K562 (cell line): ENCODE results near the gene ANTKMT. TPM values are rescaled to one million over a fixed set of nuclear protein-coding genes. Genes with fewer than 3 reads are reported as not detected.
A peak's percentile ranks its signal among the peaks of the same experiment; 100 is the strongest.

Source experiments
- CBX8 ChIP-seq: fragments of 200-600 bp; sonication (generic); IDR thresholded peaks from 2 replicates; pipeline ENCODE4 v1.6.1; 2012; ENCODE audit warnings: borderline replicate concordance, mixed run types, low read depth, mild to moderate bottlenecking, moderate library complexity, mixed read lengths, low read length, control low read depth, inconsistent platforms; ENCODE audit not compliant: poor library complexity, severe bottlenecking; ENCODE audit errors: extremely low read depth
- FOXM1 ChIP-seq, 2 experiments: fragments of 450-650 bp in 1 of 2; sonication (generic) in 1 of 2; formaldehyde crosslinking in 1 of 2; IDR thresholded peaks; 2 replicates each; pipeline versions ENCODE4 v1.6.1 to v1.9.0; 2017 to 2022; ENCODE audit warnings: low read depth in 2 of 2, mild to moderate bottlenecking in 2 of 2, missing genetic modification reagents in 1 of 2, moderate library complexity in 1 of 2
- IFI16 ChIP-seq: fragments of 250-450 bp; sonication (Bioruptor Pico); IDR thresholded peaks from 2 replicates; pipeline ENCODE4 v2.1.2; 2022; ENCODE audit warnings: mild to moderate bottlenecking, inconsistent platforms
- POLR2A ChIP-seq: fragments of 450-650 bp; conservative IDR thresholded peaks from 2 replicates; pipeline ENCODE4 v1.6.1; 2016
- POLR2AphosphoS5 ChIP-seq: IDR thresholded peaks from 2 replicates; pipeline ENCODE4 v1.6.1; 2011; ENCODE audit warnings: mild to moderate bottlenecking, low read depth, low read length, moderate library complexity; ENCODE audit not compliant: control insufficient read depth, insufficient read depth
- POLR2H ChIP-seq: IDR thresholded peaks from 2 replicates; pipeline ENCODE4 v1.6.1; 2016; ENCODE audit warnings: missing genetic modification characterization, low read depth, mild to moderate bottlenecking, control low read depth, missing compliant biosample characterization, moderate library complexity
- RAD21 ChIP-seq, 2 experiments: fragments of 250-450 bp in 1 of 2; fragments of 450-650 bp in 1 of 2; sonication (Bioruptor Pico) in 1 of 2; formaldehyde crosslinking in 1 of 2; IDR thresholded peaks in 1 of 2; conservative IDR thresholded peaks in 1 of 2; 2 replicates each; pipeline versions ENCODE4 v1.4.0 to v1.8.0; 2020 to 2022; ENCODE audit warnings: mild to moderate bottlenecking in 2 of 2, moderate library complexity in 1 of 2
- SMC3 ChIP-seq: conservative IDR thresholded peaks from 2 replicates; pipeline ENCODE4 v1.6.1; 2011; ENCODE audit warnings: low read depth, low read length, improper control_type of control experiment; ENCODE audit not compliant: insufficient read depth
- TCF3 ChIP-seq: sonication (generic); formaldehyde crosslinking; IDR thresholded peaks from 2 replicates; pipeline ENCODE4 v1.4.0; 2020; ENCODE audit warnings: mild to moderate bottlenecking, missing genetic modification reagents
- WHSC1 ChIP-seq: IDR thresholded peaks from one replicate; pipeline ENCODE4 v1.6.1; 2012; ENCODE audit warnings: low read length, control low read depth, inconsistent platforms
- ZNF551 ChIP-seq: fragments of 250-450 bp; sonication (Bioruptor Pico); IDR thresholded peaks from 2 replicates; pipeline ENCODE4 v1.5.0; 2021; ENCODE audit warnings: mild to moderate bottlenecking, moderate library complexity
- polyA plus RNA-seq, 8 experiments: library from polyadenylated mRNA; depleted of rRNA in 4 of 8; stranded (reverse) in 5 of 8; unstranded in 3 of 8; fragments of >200 nt; fragmentation: Nextera tagmentation in 2 of 8; fragmentation: Illumina TruSeq in 1 of 8; extraction: Ambion mirVana in 2 of 8; extraction: Trizol in 1 of 8; gene quantifications; 2 replicates each; pipeline versions ENCODE4 v1.2.1 to v1.2.3, GENCODE V29; 2011 to 2014; ENCODE audit warnings: inconsistent platforms in 1 of 8, missing spikeins in 1 of 8
- total RNA-seq, 7 experiments: library from RNA; depleted of rRNA in 6 of 7; stranded (reverse); fragments of >200 nt in 6 of 7; fragmentation: Illumina TruSeq in 2 of 7; extraction: Trizol in 2 of 7; gene quantifications; 2 replicates each; pipeline versions ENCODE4 v1.2.1 to v1.2.3, GENCODE V29; 2011 to 2021; ENCODE audit warnings: low replicate concordance in 1 of 7
- TF ChIP-seq, protein P1 (sequence below): fragments of 250-450 bp; sonication (Bioruptor Pico); IDR thresholded peaks from 2 replicates; pipeline ENCODE4 v1.5.0; 2022; ENCODE audit warnings: mild to moderate bottlenecking
- TF ChIP-seq, protein P2 (sequence below): fragments of 450-650 bp; IDR thresholded peaks from 2 replicates; pipeline ENCODE4 v1.6.1; 2016; ENCODE audit warnings: low read depth

ANTKMT gene
- total and polyA plus RNA-seq, 9 of the 15 experiments (the other 6 are each of a cell fraction or from before 2014, with no cell fraction given), result 0.58 to 217 (median 19.1) TPM

DNA sequence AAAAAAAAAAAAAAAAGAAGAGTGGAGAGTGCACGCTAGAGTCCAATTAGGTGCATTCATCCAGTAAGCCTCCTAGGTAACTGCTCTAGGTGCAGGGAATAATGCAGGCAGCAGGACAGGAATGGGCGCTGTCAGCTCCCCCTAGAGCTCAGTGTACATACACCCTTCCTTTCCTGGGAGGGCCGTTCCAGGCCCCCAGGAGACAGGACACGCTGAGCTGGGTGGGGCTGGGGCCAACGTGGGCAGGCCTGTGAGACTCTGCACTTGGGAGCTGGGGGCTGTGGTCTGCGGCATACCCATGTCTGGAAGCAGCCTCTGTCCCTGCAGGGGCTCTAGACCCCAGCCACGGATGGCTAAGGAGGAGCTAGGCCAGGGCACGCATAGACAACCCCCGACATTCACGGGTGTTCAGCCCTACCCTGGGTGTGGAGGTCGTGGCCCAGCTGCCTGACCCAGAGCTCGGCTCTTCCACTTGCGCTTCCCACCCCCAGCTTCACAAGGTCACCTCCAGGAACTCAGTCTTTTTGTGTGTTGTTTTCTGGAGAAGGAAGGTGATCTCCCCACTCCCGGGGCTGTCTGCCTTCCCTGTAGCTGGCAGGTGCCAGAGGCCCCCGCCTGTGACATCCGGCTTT is 1.0 kb upstream of the ANTKMT start (continued):
- TF ChIP-seq, protein P1, sequence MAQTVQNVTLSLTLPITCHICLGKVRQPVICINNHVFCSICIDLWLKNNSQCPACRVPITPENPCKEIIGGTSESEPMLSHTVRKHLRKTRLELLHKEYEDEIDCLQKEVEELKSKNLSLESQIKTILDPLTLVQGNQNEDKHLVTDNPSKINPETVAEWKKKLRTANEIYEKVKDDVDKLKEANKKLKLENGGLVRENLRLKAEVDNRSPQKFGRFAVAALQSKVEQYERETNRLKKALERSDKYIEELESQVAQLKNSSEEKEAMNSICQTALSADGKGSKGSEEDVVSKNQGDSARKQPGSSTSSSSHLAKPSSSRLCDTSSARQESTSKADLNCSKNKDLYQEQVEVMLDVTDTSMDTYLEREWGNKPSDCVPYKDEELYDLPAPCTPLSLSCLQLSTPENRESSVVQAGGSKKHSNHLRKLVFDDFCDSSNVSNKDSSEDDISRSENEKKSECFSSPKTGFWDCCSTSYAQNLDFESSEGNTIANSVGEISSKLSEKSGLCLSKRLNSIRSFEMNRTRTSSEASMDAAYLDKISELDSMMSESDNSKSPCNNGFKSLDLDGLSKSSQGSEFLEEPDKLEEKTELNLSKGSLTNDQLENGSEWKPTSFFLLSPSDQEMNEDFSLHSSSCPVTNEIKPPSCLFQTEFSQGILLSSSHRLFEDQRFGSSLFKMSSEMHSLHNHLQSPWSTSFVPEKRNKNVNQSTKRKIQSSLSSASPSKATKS (CRISPR knock-in tag), result no peak
- TF ChIP-seq POLR2AphosphoS5 (no peak), RAD21 (CRISPR knock-in tag; conservative IDR thresholded peaks at IDR 0.05 in 1 of 2, IDR thresholded peaks at IDR 0.05 in 1 of 2) (no peak), WHSC1 (no peak), IFI16 (CRISPR knock-in tag) (no peak), POLR2A (peak; percentile 25; the same call in 1 of the 2 replicates), FOXM1 (IDR thresholded peaks at IDR 0.05; ENCODE audit: low read depth) (no peak), FOXM1 (CRISPR knock-in tag; IDR thresholded peaks at IDR 0.05; ENCODE audit: low read depth) (no peak), TCF3 (CRISPR knock-in tag) (0 out of 2 replicates have a peak, but pooled peaks have one; percentile 3), ZNF551 (no peak), CBX8 (no peak), POLR2H (no peak), SMC3 (0 out of 2 replicates have a peak, but pooled peaks have one; percentile 12)
- TF ChIP-seq, protein P2, sequence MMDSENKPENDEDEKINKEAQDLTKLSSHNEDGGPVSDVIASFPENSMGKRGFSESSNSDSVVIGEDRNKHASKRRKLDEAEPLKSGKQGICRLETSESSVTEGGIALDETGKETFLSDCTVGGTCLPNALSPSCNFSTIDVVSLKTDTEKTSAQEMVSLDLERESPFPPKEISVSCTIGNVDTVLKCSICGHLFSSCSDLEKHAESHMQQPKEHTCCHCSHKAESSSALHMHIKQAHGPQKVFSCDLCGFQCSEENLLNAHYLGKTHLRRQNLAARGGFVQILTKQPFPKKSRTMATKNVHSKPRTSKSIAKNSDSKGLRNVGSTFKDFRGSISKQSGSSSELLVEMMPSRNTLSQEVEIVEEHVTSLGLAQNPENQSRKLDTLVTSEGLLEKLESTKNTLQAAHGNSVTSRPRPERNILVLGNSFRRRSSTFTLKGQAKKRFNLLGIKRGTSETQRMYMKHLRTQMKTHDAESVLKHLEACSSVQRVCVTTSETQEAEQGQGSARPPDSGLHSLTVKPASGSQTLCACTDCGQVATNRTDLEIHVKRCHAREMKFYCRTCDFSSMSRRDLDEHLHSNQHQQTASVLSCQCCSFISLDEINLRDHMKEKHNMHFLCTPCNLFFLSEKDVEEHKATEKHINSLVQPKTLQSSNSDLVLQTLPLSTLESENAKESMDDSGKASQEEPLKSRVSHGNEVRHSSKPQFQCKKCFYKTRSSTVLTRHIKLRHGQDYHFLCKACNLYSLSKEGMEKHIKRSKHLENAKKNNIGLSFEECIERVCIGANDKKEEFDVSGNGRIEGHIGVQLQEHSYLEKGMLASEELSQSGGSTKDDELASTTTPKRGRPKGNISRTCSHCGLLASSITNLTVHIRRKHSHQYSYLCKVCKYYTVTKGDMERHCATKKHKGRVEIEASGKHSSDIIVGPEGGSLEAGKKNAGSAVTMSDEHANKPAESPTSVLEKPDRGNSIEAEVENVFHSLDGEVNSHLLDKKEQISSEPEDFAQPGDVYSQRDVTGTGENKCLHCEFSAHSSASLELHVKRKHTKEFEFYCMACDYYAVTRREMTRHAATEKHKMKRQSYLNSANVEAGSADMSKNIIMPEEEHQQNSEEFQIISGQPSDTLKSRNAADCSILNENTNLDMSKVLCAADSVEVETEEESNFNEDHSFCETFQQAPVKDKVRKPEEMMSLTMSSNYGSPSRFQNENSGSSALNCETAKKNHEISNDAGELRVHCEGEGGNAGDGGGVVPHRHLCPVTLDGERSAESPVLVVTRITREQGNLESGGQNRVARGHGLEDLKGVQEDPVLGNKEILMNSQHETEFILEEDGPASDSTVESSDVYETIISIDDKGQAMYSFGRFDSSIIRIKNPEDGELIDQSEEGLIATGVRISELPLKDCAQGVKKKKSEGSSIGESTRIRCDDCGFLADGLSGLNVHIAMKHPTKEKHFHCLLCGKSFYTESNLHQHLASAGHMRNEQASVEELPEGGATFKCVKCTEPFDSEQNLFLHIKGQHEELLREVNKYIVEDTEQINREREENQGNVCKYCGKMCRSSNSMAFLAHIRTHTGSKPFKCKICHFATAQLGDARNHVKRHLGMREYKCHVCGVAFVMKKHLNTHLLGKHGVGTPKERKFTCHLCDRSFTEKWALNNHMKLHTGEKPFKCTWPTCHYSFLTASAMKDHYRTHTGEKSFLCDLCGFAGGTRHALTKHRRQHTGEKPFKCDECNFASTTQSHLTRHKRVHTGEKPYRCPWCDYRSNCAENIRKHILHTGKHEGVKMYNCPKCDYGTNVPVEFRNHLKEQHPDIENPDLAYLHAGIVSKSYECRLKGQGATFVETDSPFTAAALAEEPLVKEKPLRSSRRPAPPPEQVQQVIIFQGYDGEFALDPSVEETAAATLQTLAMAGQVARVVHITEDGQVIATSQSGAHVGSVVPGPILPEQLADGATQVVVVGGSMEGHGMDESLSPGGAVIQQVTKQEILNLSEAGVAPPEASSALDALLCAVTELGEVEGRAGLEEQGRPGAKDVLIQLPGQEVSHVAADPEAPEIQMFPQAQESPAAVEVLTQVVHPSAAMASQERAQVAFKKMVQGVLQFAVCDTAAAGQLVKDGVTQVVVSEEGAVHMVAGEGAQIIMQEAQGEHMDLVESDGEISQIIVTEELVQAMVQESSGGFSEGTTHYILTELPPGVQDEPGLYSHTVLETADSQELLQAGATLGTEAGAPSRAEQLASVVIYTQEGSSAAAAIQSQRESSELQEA, result no peak
